A549 (cell line): Measurements from ENCODE around the gene AK8. TPM values are rescaled to one million over a fixed set of nuclear protein-coding genes. Genes with fewer than 3 reads are reported as not detected.

ENCODE experiments used
- ATAC-seq, 2 experiments: fragments of 200-7000 bp in 1 of 2; fragments of >200 bp in 1 of 2; cut with Nextera tagmentation in 1 of 2; cut with Tn5 transposase in 1 of 2; 3 replicates each; pipeline versions ENCODE4 v1.8.0 to v1.9.1; 2018 to 2020; ENCODE audit warnings: mild to moderate bottlenecking in 1 of 2, moderate library complexity in 1 of 2
- CTCF ChIA-PET: fragments of 300-600 bp; sonication (Branson Sonifier 250); formaldehyde crosslinking; extraction: SDS; loops from one replicate; lab custom pipeline; 2021; ENCODE audit warnings: antibody characterized with exemption, inconsistent platforms; lab: Yijun Ruan, JAX
- POLR2A ChIA-PET: fragments of 350-600 bp; formaldehyde crosslinking; extraction: SDS; loops from one replicate; lab custom pipeline; 2021; ENCODE audit warnings: antibody characterized with exemption, inconsistent platforms; lab: Yijun Ruan, JAX
- DNase-seq, 2 experiments: peaks; one replicate each; pipeline versions ENCODE4 v3.0.0 to v3.0.0-alpha.2; 2011 to 2016; ENCODE audit warnings: low read depth in 1 of 2, low spot score in 1 of 2
- FAIRE-seq: peaks from 2 replicates; lab custom pipeline; 2011; peaks lifted over from hg19 to GRCh38; lab: Jason Lieb, UNC
- H3K27ac ChIP-seq, 2 experiments: fragments of >200 bp; sonication (Bioruptor Twin); formaldehyde crosslinking; 3 replicates each; pipeline ENCODE4 v1.5.1; 2016 to 2017
- H3K4me1 ChIP-seq: fragments of >200 bp; sonication (Bioruptor Twin); formaldehyde crosslinking; 3 replicates; pipeline ENCODE4 v1.6.1; 2016
- H3K4me2 ChIP-seq: fragments of >200 bp; sonication (Bioruptor Twin); formaldehyde crosslinking; 3 replicates; pipeline ENCODE4 v1.6.1; 2016
- H3K4me3 ChIP-seq: fragments of >200 bp; sonication (Bioruptor Twin); formaldehyde crosslinking; 3 replicates; pipeline ENCODE4 v1.5.1; 2016
- H3K9me3 ChIP-seq: fragments of >200 bp; sonication (Bioruptor Twin); formaldehyde crosslinking; 3 replicates; pipeline ENCODE4 v1.6.1; 2016
- CBX2 ChIP-seq: fragments of 200-600 bp; sonication (generic); IDR thresholded peaks from 2 replicates; pipeline ENCODE4 v1.6.1; 2016; ENCODE audit warnings: low read depth, mild to moderate bottlenecking, borderline replicate concordance
- CEBPB ChIP-seq, 2 experiments: fragments of >200 bp in 1 of 2; sonication (Bioruptor Twin) in 1 of 2; formaldehyde crosslinking in 1 of 2; IDR thresholded peaks; 2 replicates each; pipeline ENCODE4 v1.6.1; 2012 to 2016
- CHD4 ChIP-seq: fragments of 200-600 bp; sonication (generic); IDR thresholded peaks from 2 replicates; pipeline ENCODE4 v1.6.1; 2016; ENCODE audit warnings: antibody characterized with exemption, mild to moderate bottlenecking, borderline replicate concordance
- EHF ChIP-seq: fragments of 250-450 bp; sonication (Bioruptor Pico); IDR thresholded peaks from 2 replicates; pipeline ENCODE4 v1.5.0; 2020; ENCODE audit warnings: mild to moderate bottlenecking
- FOSB ChIP-seq: fragments of 250-450 bp; sonication (Bioruptor Pico); IDR thresholded peaks from 2 replicates; pipeline ENCODE4 v1.5.0; 2020; ENCODE audit warnings: mild to moderate bottlenecking, moderate library complexity
- FOXS1 ChIP-seq: fragments of 250-450 bp; sonication (Bioruptor Pico); IDR thresholded peaks from 2 replicates; pipeline ENCODE4 v1.5.0; 2020; ENCODE audit warnings: mild to moderate bottlenecking, moderate library complexity
- HEYL ChIP-seq: fragments of 250-450 bp; sonication (Bioruptor Pico); IDR thresholded peaks from 2 replicates; pipeline ENCODE4 v1.8.0; 2021; ENCODE audit warnings: mild to moderate bottlenecking, moderate library complexity
- HOXA7 ChIP-seq: fragments of 250-450 bp; sonication (Bioruptor Pico); IDR thresholded peaks from 2 replicates; pipeline ENCODE4 v1.5.0; 2020; ENCODE audit warnings: mild to moderate bottlenecking, moderate library complexity
- JUN ChIP-seq, 2 experiments: fragments of >200 bp; sonication (Bioruptor Twin); formaldehyde crosslinking; IDR thresholded peaks; 2 replicates in 1 of 2; 3 replicates in 1 of 2; pipeline ENCODE4 v1.6.1; 2016 to 2017
- JUNB ChIP-seq: fragments of >200 bp; sonication (Bioruptor Twin); formaldehyde crosslinking; IDR thresholded peaks from 2 replicates; pipeline ENCODE4 v1.6.1; 2016
- KDM1A ChIP-seq: fragments of 200-600 bp; sonication (generic); IDR thresholded peaks from 2 replicates; pipeline ENCODE4 v1.6.1; 2016; ENCODE audit warnings: low read depth, mild to moderate bottlenecking
- KDM5A ChIP-seq: fragments of 200-600 bp; sonication (generic); IDR thresholded peaks from 2 replicates; pipeline ENCODE4 v1.6.1; 2016; ENCODE audit warnings: antibody characterized with exemption, mild to moderate bottlenecking
- MAFK ChIP-seq: fragments of 450-650 bp; IDR thresholded peaks from 2 replicates; pipeline ENCODE4 v1.6.1; 2014; ENCODE audit not compliant: partially characterized antibody
- MAZ ChIP-seq: fragments of 150-350 bp; IDR thresholded peaks from 2 replicates; pipeline ENCODE4 v1.6.1; 2014; ENCODE audit warnings: antibody characterized with exemption, low read depth, low read length, borderline replicate concordance
- MYC ChIP-seq: IDR thresholded peaks from 2 replicates; pipeline ENCODE4 v1.6.1; 2012; ENCODE audit warnings: mild to moderate bottlenecking, inconsistent platforms, low read length, improper control_type of control experiment, borderline replicate concordance
- NPAS2 ChIP-seq: fragments of 250-450 bp; sonication (Bioruptor Pico); IDR thresholded peaks from 2 replicates; pipeline ENCODE4 v1.8.0; 2022; ENCODE audit warnings: mild to moderate bottlenecking, moderate library complexity, borderline replicate concordance
- POLR2A ChIP-seq: IDR thresholded peaks from 2 replicates; pipeline ENCODE4 v1.6.1; 2012; ENCODE audit warnings: mild to moderate bottlenecking, low read length
- RARB ChIP-seq: fragments of 250-450 bp; sonication (Bioruptor Pico); IDR thresholded peaks from 2 replicates; pipeline ENCODE4 v1.8.0; 2021; ENCODE audit warnings: mild to moderate bottlenecking, moderate library complexity
- RFX5 ChIP-seq: fragments of 450-650 bp; IDR thresholded peaks from 2 replicates; pipeline ENCODE4 v1.7.1; 2014; ENCODE audit warnings: antibody characterized with exemption, mild to moderate bottlenecking, moderate library complexity
- SMC3 ChIP-seq: fragments of >200 bp; sonication (Bioruptor Twin); formaldehyde crosslinking; IDR thresholded peaks from 3 replicates; pipeline ENCODE4 v1.6.1; 2018; ENCODE audit warnings: inconsistent platforms
- SREBF2 ChIP-seq: fragments of 450-650 bp; IDR thresholded peaks from 2 replicates; pipeline ENCODE4 v1.6.1; 2014; ENCODE audit warnings: mild to moderate bottlenecking, moderate library complexity
- TFCP2L1 ChIP-seq: fragments of 250-450 bp; sonication (Bioruptor Pico); IDR thresholded peaks from 2 replicates; pipeline ENCODE4 v1.5.0; 2021; ENCODE audit warnings: mild to moderate bottlenecking
- ZFP36 ChIP-seq: fragments of 450-650 bp; IDR thresholded peaks from 2 replicates; pipeline ENCODE4 v1.6.1; 2014; ENCODE audit warnings: borderline replicate concordance; ENCODE audit not compliant: partially characterized antibody
- ZNF302 ChIP-seq: fragments of 250-450 bp; sonication (Bioruptor Pico); IDR thresholded peaks from 2 replicates; pipeline ENCODE4 v1.9.0; 2021; ENCODE audit warnings: inconsistent platforms, mild to moderate bottlenecking, moderate library complexity
- WGBS: methylation state at CpG from one replicate; pipeline ENCODE4 v1.1.6; 2017; ENCODE audit errors: missing lambda C conversion rate; 5-methylcytosine and 5-hydroxymethylcytosine counted together
- polyA plus RNA-seq, 4 experiments: library from polyadenylated mRNA; depleted of rRNA in 3 of 4; stranded (reverse); fragments of >200 nt; fragmentation: RNase III in 1 of 4; extraction: RNeasy Plus Mini Kit Qiagen cat#74134 plus additional on column Dnase treatment in 1 of 4; gene quantifications; 2 replicates in 3 of 4; 3 replicates in 1 of 4; pipeline ENCODE4 v1.2.3, GENCODE V29; 2011 to 2017
- TF ChIP-seq, protein P1 (sequence below): fragments of >200 bp; sonication (Bioruptor Twin); formaldehyde crosslinking; IDR thresholded peaks from 3 replicates; pipeline ENCODE4 v1.5.1; 2016
- TF ChIP-seq, protein P2 (sequence below): IDR thresholded peaks from 2 replicates; pipeline ENCODE4 v1.6.1; 2012
- TF ChIP-seq, protein P3 (sequence below): fragments of 200-600 bp; sonication (generic); IDR thresholded peaks from 2 replicates; pipeline ENCODE4 v1.6.1; 2016; ENCODE audit warnings: antibody characterized with exemption, mild to moderate bottlenecking, moderate library complexity

The AK8 gene
- polyA plus RNA-seq, 2 of the 4 experiments (the other 2 are of a cell fraction), result 0.61 to 0.63 TPM

GRCh38 chr9:132905726-132906125, 27.6 kb upstream of the AK8 start:
- CTCF ChIA-PET, result interaction anchor here (0.6 to 8.2 kb wide), 5 partner anchors 9 to 514 kb away, joined by 3 to 145 read pairs (median 48); no protein-coding TSS in a partner anchor
- H3K4me2 ChIP-seq, result no peak overlapping the region
- H3K9me3 ChIP-seq, result no peaks in the 10 kb centered on the region
- TF ChIP-seq ZNF302 (CRISPR knock-in tag), result no peak
- TF ChIP-seq CEBPB (IDR thresholded peaks at IDR 0.05), result no peak
- no peak for TF ChIP-seq CHD4
- TF ChIP-seq FOXS1 (CRISPR knock-in tag), result no peak
- TF ChIP-seq RFX5, result no peak
- no peak for TF ChIP-seq MYC
- TF ChIP-seq CBX2, result no peak
- no peak for TF ChIP-seq TFCP2L1
- no peak for TF ChIP-seq HOXA7 (CRISPR knock-in tag)
- no peak for TF ChIP-seq HEYL (CRISPR knock-in tag)
- TF ChIP-seq SREBF2, result no peak
- TF ChIP-seq EHF (CRISPR knock-in tag), result no peak
- no peak for TF ChIP-seq POLR2A
- TF ChIP-seq NPAS2 (CRISPR knock-in tag), result no peak
- TF ChIP-seq, all 56 proteins: peak for 0
- 91% methylated on average over 12 of the region's 12 CpGs for WGBS
- no peak overlapping the region for H3K4me3 ChIP-seq
- DNase-seq (no peak), FAIRE-seq (no peak), ATAC-seq (no peak)
- POLR2A ChIA-PET, result no interaction called here
- no peaks in the 10 kb centered on the region for H3K4me1 ChIP-seq
- H3K27ac ChIP-seq, result no peak overlapping the region

DNA sequence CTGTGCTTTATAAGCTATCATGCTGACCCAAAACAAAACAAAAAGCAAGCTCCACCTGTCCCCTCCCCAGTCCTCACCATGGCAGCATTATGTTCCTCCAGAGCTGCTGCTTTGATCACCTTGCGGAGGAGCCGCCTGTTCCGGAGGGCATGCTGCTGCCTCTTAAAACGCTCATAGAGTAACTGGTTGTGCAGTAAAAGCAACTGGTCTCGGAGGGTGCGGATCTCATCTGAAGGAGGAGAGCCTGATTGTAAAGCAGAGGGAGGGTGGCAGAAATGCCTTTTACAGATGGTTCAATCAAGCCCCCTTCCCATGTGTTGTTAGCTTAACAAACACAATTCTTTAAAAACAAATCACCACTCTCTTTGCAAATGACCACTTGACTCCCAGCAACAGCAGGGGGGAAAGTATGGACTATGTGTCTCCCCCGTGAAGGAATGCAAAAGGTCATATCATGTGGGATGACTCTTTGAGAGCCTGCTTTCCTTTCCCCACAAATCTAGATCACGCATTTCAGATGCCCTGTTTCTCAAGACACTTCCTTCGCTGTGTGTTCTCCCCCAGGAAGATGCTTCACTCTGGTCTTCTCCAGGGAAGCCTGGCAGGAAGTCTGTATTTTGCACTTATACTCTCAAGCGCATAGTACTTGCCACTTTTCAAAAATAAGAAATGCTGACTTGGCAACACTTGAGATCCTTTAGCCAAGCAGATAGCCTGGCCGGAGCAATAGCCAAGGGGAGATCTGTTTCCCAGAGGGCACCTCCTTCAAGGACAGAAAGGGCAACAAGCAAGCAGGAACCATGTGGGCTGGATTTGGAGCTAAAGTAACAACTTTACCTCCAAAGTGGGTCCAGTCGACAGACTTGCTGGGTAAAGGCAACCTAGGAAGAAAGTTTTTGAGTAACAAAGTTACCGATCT, 25.7 kb upstream of the AK8 start:
- 92% methylated on average over 10 of the region's 13 CpGs for WGBS
- Histone ChIP-seq H3K4me1 (no peaks in the 10 kb centered on the region), H3K4me3 (no peak overlapping the region), H3K27ac (no peak overlapping the region), H3K9me3 (no peaks in the 10 kb centered on the region), H3K4me2 (no peak overlapping the region)
- no peak for FAIRE-seq
- ChIA-PET POLR2A (interaction anchor here (0.5 kb wide), 1 partner anchor 50 kb away, joined by 4 read pairs; no protein-coding TSS in a partner anchor), CTCF (interaction anchor here (6.8 to 8.2 kb wide), 3 partner anchors 12 to 68 kb away, joined by 48 to 145 read pairs (median 81); no protein-coding TSS in a partner anchor)
- TF ChIP-seq MAFK (peak; percentile 92), RARB (CRISPR knock-in tag) (no peak)
- no peak for ATAC-seq
- no peak for DNase-seq

DNA sequence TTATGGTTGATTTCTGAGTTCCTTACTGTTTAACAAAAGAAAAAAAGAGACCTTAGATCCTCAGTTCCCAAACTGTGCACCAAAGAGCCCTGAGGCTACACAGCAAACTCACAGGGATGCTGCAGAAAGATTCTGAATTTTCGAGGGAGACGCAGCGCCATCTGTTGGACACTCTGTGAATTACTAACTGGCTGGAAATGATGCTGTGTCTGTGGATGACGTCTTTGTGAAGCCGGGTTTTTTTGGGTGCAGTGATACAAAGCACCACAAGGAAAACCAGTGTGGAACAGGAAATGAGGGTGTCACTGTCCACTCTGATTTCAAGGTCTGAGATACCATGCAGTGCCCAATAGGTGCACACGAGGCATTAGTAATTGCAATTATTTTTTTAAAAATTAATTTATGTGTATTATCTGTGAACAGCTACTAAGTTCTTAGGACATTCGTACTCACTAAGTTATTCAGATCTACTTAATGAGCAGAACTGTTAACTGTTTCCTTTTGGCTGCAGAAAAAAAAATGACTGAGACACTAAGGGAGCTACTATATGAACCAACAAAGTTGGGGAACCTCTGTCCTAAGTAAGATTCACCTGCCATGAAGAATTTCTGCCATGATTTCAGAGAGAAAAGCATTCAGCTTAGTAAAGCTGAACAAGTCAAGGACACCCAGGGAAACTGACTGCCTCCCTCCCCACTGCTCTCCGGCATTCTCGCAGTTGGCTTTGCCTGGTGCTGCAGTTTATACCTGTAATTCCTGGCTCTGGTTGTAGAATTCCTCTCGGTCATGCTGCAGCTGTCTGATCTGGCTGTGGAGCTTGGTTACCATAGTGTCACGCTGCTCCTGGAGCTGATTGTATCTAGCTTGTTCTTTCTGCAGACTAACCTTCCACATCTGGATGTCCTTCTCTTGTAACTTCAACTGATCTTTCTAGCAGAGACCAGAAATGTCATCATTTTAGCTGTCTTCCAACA, 24.1 kb upstream of the AK8 start:
- POLR2A ChIA-PET, result no interaction called here
- WGBS, result 43% methylated on average over 11 of the region's 11 CpGs
- no peak for TF ChIP-seq KDM1A
- no peak for TF ChIP-seq ZFP36
- no peak for TF ChIP-seq ZNF302 (CRISPR knock-in tag)
- TF ChIP-seq, protein P1, sequence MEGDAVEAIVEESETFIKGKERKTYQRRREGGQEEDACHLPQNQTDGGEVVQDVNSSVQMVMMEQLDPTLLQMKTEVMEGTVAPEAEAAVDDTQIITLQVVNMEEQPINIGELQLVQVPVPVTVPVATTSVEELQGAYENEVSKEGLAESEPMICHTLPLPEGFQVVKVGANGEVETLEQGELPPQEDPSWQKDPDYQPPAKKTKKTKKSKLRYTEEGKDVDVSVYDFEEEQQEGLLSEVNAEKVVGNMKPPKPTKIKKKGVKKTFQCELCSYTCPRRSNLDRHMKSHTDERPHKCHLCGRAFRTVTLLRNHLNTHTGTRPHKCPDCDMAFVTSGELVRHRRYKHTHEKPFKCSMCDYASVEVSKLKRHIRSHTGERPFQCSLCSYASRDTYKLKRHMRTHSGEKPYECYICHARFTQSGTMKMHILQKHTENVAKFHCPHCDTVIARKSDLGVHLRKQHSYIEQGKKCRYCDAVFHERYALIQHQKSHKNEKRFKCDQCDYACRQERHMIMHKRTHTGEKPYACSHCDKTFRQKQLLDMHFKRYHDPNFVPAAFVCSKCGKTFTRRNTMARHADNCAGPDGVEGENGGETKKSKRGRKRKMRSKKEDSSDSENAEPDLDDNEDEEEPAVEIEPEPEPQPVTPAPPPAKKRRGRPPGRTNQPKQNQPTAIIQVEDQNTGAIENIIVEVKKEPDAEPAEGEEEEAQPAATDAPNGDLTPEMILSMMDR, result peak; percentile 82
- TF ChIP-seq, protein P2, sequence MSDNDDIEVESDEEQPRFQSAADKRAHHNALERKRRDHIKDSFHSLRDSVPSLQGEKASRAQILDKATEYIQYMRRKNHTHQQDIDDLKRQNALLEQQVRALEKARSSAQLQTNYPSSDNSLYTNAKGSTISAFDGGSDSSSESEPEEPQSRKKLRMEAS, result no peak
- TF ChIP-seq HOXA7 (CRISPR knock-in tag), result no peak
- no peak for TF ChIP-seq JUN (IDR thresholded peaks at IDR 0.05)
- peak; percentile 35; the same call in 2 of the 3 replicates for TF ChIP-seq SMC3
- no peak for TF ChIP-seq KDM5A
- TF ChIP-seq, protein P3, sequence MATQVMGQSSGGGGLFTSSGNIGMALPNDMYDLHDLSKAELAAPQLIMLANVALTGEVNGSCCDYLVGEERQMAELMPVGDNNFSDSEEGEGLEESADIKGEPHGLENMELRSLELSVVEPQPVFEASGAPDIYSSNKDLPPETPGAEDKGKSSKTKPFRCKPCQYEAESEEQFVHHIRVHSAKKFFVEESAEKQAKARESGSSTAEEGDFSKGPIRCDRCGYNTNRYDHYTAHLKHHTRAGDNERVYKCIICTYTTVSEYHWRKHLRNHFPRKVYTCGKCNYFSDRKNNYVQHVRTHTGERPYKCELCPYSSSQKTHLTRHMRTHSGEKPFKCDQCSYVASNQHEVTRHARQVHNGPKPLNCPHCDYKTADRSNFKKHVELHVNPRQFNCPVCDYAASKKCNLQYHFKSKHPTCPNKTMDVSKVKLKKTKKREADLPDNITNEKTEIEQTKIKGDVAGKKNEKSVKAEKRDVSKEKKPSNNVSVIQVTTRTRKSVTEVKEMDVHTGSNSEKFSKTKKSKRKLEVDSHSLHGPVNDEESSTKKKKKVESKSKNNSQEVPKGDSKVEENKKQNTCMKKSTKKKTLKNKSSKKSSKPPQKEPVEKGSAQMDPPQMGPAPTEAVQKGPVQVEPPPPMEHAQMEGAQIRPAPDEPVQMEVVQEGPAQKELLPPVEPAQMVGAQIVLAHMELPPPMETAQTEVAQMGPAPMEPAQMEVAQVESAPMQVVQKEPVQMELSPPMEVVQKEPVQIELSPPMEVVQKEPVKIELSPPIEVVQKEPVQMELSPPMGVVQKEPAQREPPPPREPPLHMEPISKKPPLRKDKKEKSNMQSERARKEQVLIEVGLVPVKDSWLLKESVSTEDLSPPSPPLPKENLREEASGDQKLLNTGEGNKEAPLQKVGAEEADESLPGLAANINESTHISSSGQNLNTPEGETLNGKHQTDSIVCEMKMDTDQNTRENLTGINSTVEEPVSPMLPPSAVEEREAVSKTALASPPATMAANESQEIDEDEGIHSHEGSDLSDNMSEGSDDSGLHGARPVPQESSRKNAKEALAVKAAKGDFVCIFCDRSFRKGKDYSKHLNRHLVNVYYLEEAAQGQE, result no peak
- TF ChIP-seq MAZ, result no peak
- TF ChIP-seq JUNB, result no peak
- no peak for TF ChIP-seq FOSB (CRISPR knock-in tag)

More for the DNA sequence above, 24.1 kb upstream of the AK8 start:
- ATAC-seq, result peak; percentile 98 to 99
- no peaks in the 10 kb centered on the region for H3K4me1 ChIP-seq
- H3K4me2 ChIP-seq, result no peak overlapping the region
- DNase-seq, result peak; percentile 82 to 94
- CTCF ChIA-PET, result interaction anchor here (0.6 to 8.2 kb wide), 40 partner anchors 9 to 1666 kb away, joined by 3 to 145 read pairs (median 5); partner anchors contain the start of genes DDX31, GFI1B, SPACA9 and TSC1
- H3K27ac ChIP-seq, result no peak overlapping the region
- no peak overlapping the region for H3K4me3 ChIP-seq
- H3K9me3 ChIP-seq, result no peaks in the 10 kb centered on the region
- peak; percentile 32 for FAIRE-seq
